ENCODE measurements around the gene A3GALT2. TPM values are rescaled to one million over a fixed set of nuclear protein-coding genes. Genes with fewer than 3 reads are reported as not detected.

A3GALT2 gene
- polyA plus RNA-seq, 1 donor from 2014 or later, result 0.35 TPM

DNA sequence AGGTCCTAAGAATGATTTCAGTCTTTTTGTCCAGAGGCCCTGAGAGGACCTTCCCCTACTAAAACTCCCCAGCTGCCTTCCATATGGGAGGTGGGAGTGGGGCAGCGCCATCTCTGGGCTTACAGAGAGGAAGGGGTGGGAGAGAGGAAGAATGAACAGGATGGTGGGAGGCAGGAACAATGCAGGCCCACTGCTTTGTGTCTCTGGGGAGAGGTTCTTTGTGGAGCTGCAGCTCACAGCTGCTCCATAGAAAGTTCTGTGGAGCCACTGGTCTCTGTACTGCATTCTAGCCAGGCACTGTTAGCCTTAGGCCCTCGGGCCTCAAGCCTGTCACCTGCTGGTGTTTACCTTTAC, 43.6 kb upstream of the A3GALT2 start:
- Histone ChIP-seq H3K9me2 (ENCODE audit: insufficient read depth, low read length) (no peaks in the 10 kb centered on the region), H3K27ac (ENCODE audit: low read length) (peak overlapping the region; percentile 100), H3K4me3 (ENCODE audit: low read length) (peak overlapping the region; percentile 61), H3K27me3 (ENCODE audit: insufficient read depth, low read depth, low read length) (no peaks in the 10 kb centered on the region), H3K4me2 (ENCODE audit: low read length) (peak overlapping the region; percentile 76), H3K79me2 (replicated peaks; ENCODE audit: insufficient read depth, low read length) (peaks cover 29% of the 10 kb centered on the region), H3K36me3 (ENCODE audit: insufficient read depth, low read length) (peaks cover 28% of the 10 kb centered on the region), H4K20me1 (ENCODE audit: insufficient read depth) (no peaks in the 10 kb centered on the region), H3K9me3 (ENCODE audit: low read length) (no peaks in the 10 kb centered on the region), H3K9ac (ENCODE audit: low read length) (peak overlapping the region; percentile 86), H3F3A (ENCODE audit: insufficient read depth, low read length, poor library complexity, severe bottlenecking) (peaks cover 13% of the 10 kb centered on the region), H2AFZ (ENCODE audit: low read depth, low read length) (peak overlapping the region; percentile 2)
- TF ChIP-seq EP300 (conservative IDR thresholded peaks at IDR 0.05; ENCODE audit: poor library complexity, severe bottlenecking) (no peak), TAF1 (IDR thresholded peaks at IDR 0.05; ENCODE audit: low read depth) (peak; percentile 25), POLR2AphosphoS5 (IDR thresholded peaks at IDR 0.05) (no peak)

DNA sequence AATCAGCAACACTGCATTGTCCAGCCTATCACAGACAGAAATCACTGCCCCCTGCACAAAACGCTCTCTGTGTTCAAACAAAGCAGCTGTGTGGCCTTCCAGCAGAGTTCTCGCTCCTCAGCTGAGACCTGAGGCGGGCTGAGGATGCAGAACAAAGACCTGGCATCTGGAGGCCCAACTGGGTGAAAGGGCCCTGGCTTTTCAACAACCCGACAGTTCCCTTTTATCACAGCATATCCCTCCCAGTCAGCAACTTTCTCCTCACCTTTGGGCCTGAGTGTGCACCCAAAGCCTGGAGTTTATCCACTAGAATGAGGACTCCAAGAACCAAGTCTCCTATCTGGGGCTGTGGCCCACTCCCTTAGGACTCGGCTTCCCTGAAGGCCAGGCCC, 42.6 kb upstream of the A3GALT2 start:
- peaks cover 13% of the 10 kb centered on the region for H3F3A ChIP-seq (ENCODE audit: insufficient read depth, low read length, poor library complexity, severe bottlenecking)
- TF ChIP-seq EP300 (conservative IDR thresholded peaks at IDR 0.05; ENCODE audit: poor library complexity, severe bottlenecking) (no peak), TAF1 (IDR thresholded peaks at IDR 0.05; ENCODE audit: low read depth) (peak; percentile 54), SMC3 (conservative IDR thresholded peaks at IDR 0.05; ENCODE audit: poor library complexity) (no peak), POLR2AphosphoS5 (IDR thresholded peaks at IDR 0.05) (no peak), RAD21 (conservative IDR thresholded peaks at IDR 0.05) (no peak), MXI1 (conservative IDR thresholded peaks at IDR 0.05; ENCODE audit: poor library complexity, severe bottlenecking) (no peak)
- TF ChIP-seq, protein P1, sequence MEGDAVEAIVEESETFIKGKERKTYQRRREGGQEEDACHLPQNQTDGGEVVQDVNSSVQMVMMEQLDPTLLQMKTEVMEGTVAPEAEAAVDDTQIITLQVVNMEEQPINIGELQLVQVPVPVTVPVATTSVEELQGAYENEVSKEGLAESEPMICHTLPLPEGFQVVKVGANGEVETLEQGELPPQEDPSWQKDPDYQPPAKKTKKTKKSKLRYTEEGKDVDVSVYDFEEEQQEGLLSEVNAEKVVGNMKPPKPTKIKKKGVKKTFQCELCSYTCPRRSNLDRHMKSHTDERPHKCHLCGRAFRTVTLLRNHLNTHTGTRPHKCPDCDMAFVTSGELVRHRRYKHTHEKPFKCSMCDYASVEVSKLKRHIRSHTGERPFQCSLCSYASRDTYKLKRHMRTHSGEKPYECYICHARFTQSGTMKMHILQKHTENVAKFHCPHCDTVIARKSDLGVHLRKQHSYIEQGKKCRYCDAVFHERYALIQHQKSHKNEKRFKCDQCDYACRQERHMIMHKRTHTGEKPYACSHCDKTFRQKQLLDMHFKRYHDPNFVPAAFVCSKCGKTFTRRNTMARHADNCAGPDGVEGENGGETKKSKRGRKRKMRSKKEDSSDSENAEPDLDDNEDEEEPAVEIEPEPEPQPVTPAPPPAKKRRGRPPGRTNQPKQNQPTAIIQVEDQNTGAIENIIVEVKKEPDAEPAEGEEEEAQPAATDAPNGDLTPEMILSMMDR (IDR thresholded peaks at IDR 0.05; ENCODE audit: poor library complexity, severe bottlenecking), result no peak
- TF ChIP-seq, protein P2, sequence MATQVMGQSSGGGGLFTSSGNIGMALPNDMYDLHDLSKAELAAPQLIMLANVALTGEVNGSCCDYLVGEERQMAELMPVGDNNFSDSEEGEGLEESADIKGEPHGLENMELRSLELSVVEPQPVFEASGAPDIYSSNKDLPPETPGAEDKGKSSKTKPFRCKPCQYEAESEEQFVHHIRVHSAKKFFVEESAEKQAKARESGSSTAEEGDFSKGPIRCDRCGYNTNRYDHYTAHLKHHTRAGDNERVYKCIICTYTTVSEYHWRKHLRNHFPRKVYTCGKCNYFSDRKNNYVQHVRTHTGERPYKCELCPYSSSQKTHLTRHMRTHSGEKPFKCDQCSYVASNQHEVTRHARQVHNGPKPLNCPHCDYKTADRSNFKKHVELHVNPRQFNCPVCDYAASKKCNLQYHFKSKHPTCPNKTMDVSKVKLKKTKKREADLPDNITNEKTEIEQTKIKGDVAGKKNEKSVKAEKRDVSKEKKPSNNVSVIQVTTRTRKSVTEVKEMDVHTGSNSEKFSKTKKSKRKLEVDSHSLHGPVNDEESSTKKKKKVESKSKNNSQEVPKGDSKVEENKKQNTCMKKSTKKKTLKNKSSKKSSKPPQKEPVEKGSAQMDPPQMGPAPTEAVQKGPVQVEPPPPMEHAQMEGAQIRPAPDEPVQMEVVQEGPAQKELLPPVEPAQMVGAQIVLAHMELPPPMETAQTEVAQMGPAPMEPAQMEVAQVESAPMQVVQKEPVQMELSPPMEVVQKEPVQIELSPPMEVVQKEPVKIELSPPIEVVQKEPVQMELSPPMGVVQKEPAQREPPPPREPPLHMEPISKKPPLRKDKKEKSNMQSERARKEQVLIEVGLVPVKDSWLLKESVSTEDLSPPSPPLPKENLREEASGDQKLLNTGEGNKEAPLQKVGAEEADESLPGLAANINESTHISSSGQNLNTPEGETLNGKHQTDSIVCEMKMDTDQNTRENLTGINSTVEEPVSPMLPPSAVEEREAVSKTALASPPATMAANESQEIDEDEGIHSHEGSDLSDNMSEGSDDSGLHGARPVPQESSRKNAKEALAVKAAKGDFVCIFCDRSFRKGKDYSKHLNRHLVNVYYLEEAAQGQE (IDR thresholded peaks at IDR 0.05; ENCODE audit: borderline replicate concordance), result no peak
- H3K27ac ChIP-seq (ENCODE audit: low read length), result peak overlapping the region; percentile 100
- H3K27me3 ChIP-seq (ENCODE audit: insufficient read depth, low read depth, low read length), result no peaks in the 10 kb centered on the region
- H2AFZ ChIP-seq (ENCODE audit: low read depth, low read length), result no peak overlapping the region
- peak overlapping the region; percentile 69 for H3K4me2 ChIP-seq (ENCODE audit: low read length)
- peak overlapping the region; percentile 61 for H3K4me3 ChIP-seq (ENCODE audit: low read length)
- H4K20me1 ChIP-seq (ENCODE audit: insufficient read depth), result no peaks in the 10 kb centered on the region
- peak overlapping the region; percentile 86 for H3K9ac ChIP-seq (ENCODE audit: low read length)
- H3K79me2 ChIP-seq (replicated peaks; ENCODE audit: insufficient read depth, low read length), result peaks cover 29% of the 10 kb centered on the region
- no peaks in the 10 kb centered on the region for H3K9me3 ChIP-seq (ENCODE audit: low read length)
- peaks cover 35% of the 10 kb centered on the region for H3K36me3 ChIP-seq (ENCODE audit: insufficient read depth, low read length)
- H3K9me2 ChIP-seq (ENCODE audit: insufficient read depth, low read length), result no peaks in the 10 kb centered on the region

DNA sequence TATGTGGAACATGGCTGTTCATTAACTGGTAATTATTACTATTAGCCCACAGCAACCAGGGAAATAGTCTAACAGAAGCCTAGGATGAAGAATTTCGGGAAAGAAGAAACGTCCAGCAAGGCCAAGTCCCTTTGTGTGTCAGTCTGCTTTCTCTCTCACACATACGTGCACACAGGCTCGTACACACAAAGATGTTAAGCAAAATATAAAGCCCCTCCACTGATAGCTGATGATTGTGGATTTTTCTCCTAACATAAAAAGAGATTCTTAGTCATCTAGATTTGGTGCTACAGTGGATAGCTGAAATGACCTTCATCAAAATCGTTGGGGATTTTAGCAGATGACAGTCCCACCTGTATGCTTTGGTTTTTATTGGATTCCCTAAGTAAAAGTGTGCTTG, 42.1 kb upstream of the A3GALT2 start:
- H3K4me2 ChIP-seq (ENCODE audit: low read length), result peak overlapping the region; percentile 69
- peaks cover 37% of the 10 kb centered on the region for H3K36me3 ChIP-seq (ENCODE audit: insufficient read depth, low read length)
- no peak for TF ChIP-seq EZH2 (IDR thresholded peaks at IDR 0.05; ENCODE audit: borderline replicate concordance, insufficient read depth, low read length, poor library complexity, severe bottlenecking)
- TF ChIP-seq, protein P1 (IDR thresholded peaks at IDR 0.05; ENCODE audit: poor library complexity, severe bottlenecking), result no peak
- TF ChIP-seq MXI1 (conservative IDR thresholded peaks at IDR 0.05; ENCODE audit: poor library complexity, severe bottlenecking), result no peak
- no peak for TF ChIP-seq TAF1 (IDR thresholded peaks at IDR 0.05; ENCODE audit: low read depth)
- TF ChIP-seq RAD21 (conservative IDR thresholded peaks at IDR 0.05), result no peak
- TF ChIP-seq, protein P2 (IDR thresholded peaks at IDR 0.05; ENCODE audit: borderline replicate concordance), result no peak
- no peak for TF ChIP-seq EP300 (conservative IDR thresholded peaks at IDR 0.05; ENCODE audit: poor library complexity, severe bottlenecking)
- TF ChIP-seq SMC3 (conservative IDR thresholded peaks at IDR 0.05; ENCODE audit: poor library complexity), result no peak
- no peak for TF ChIP-seq POLR2AphosphoS5 (IDR thresholded peaks at IDR 0.05)
- H3K9me3 ChIP-seq (ENCODE audit: low read length), result no peaks in the 10 kb centered on the region
- peak overlapping the region; percentile 61 for H3K4me3 ChIP-seq (ENCODE audit: low read length)
- H2AFZ ChIP-seq (ENCODE audit: low read depth, low read length), result no peak overlapping the region
- peak overlapping the region; percentile 100 for H3K27ac ChIP-seq (ENCODE audit: low read length)
- no peaks in the 10 kb centered on the region for H4K20me1 ChIP-seq (ENCODE audit: insufficient read depth)
- H3K9me2 ChIP-seq (ENCODE audit: insufficient read depth, low read length), result no peaks in the 10 kb centered on the region
- H3K9ac ChIP-seq (ENCODE audit: low read length), result peak overlapping the region; percentile 86
- H3K79me2 ChIP-seq (replicated peaks; ENCODE audit: insufficient read depth, low read length), result peaks cover 29% of the 10 kb centered on the region
- no peaks in the 10 kb centered on the region for H3K27me3 ChIP-seq (ENCODE audit: insufficient read depth, low read depth, low read length)
- H3F3A ChIP-seq (ENCODE audit: insufficient read depth, low read length, poor library complexity, severe bottlenecking), result peaks cover 13% of the 10 kb centered on the region
